Measurements from ENCODE around the gene GPR137.

DNA sequence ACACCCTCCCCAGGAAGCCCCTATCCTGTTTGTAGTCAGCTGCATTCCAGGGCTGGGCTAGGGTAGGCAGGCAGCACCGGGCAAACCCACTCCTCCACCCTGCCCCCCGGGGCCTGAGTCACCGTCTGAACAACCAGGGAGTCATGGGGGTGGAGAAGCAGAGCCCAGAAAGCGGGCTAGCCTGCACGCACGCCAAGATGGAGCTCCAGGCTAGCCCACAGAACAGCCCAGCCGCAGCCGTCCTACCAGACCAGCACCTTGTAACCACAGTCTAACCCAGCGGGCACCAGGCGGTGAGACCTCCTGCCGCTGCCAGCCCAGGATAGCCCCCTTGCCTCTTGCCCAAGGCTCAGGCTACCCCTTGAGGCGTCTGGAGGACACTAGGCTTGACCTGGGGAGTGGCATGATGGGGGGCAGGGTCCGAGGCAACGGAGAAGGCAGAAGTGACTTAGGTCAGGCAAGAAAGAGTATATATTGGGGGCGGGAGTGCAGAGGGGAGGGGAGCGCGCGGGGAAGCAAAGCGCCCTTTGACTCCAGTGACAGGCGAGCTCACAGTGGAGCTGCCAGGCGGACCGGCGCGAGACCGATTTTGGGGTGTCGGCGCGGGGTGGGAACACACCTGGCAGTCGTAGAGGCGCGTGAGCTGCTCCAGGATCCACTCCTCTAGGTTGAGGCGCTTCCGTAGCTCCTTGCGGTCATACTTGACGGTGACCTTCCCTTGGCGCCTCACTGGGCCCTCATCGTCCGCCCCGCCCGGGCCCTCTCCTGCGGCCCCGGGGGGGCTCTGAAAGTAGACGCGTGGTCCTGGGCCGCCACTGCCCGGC lies 39.6 kb upstream of the GPR137 start:
- TF ChIP-seq, protein P1, sequence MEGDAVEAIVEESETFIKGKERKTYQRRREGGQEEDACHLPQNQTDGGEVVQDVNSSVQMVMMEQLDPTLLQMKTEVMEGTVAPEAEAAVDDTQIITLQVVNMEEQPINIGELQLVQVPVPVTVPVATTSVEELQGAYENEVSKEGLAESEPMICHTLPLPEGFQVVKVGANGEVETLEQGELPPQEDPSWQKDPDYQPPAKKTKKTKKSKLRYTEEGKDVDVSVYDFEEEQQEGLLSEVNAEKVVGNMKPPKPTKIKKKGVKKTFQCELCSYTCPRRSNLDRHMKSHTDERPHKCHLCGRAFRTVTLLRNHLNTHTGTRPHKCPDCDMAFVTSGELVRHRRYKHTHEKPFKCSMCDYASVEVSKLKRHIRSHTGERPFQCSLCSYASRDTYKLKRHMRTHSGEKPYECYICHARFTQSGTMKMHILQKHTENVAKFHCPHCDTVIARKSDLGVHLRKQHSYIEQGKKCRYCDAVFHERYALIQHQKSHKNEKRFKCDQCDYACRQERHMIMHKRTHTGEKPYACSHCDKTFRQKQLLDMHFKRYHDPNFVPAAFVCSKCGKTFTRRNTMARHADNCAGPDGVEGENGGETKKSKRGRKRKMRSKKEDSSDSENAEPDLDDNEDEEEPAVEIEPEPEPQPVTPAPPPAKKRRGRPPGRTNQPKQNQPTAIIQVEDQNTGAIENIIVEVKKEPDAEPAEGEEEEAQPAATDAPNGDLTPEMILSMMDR (IDR thresholded peaks at IDR 0.05), result no peak
- TF ChIP-seq MAFK (IDR thresholded peaks at IDR 0.05; ENCODE audit: partially characterized antibody) (no peak), CHD4 (IDR thresholded peaks at IDR 0.05; ENCODE audit: borderline replicate concordance) (no peak), POLR2A (IDR thresholded peaks at IDR 0.05; ENCODE audit: low read length) (peak; percentile 92)

Data from A549 (cell line).